Memory B cell (primary cell): ENCODE measurements around the gene ATP2B3.
A peak's percentile ranks its signal among the peaks of the same experiment; 100 is the strongest.

ENCODE experiments used
- ATAC-seq: fragments of 150-1000 bp; cut with Tn5 transposase; 2 replicates; pipeline ENCODE4 v1.10.0; 2021; ENCODE audit warnings: low read depth, mild to moderate bottlenecking, moderate library complexity
- DNase-seq, 2 donors: peaks; one replicate each; pipeline ENCODE4 v3.0.0; 2022; ENCODE audit warnings: low spot score in 2 of 2
- H3K27ac Mint-ChIP-seq: one replicate; pipeline ENCODE4 v1.8.0; 2022; ENCODE audit warnings: mild to moderate bottlenecking, moderate library complexity, mixed read lengths
- H3K27me3 Mint-ChIP-seq: one replicate; pipeline ENCODE4 v1.8.0; 2022; ENCODE audit warnings: mixed read lengths
- H3K36me3 Mint-ChIP-seq: one replicate; pipeline ENCODE4 v1.8.0; 2022; ENCODE audit warnings: mild to moderate bottlenecking, mixed read lengths
- H3K4me1 Mint-ChIP-seq: one replicate; pipeline ENCODE4 v1.8.0; 2022; ENCODE audit warnings: mixed read lengths
- H3K4me3 Mint-ChIP-seq: one replicate; pipeline ENCODE4 v1.8.0; 2022; ENCODE audit warnings: mild to moderate bottlenecking, moderate library complexity, mixed read lengths
- H3K9me3 Mint-ChIP-seq: one replicate; pipeline ENCODE4 v1.8.0; 2022; ENCODE audit warnings: mixed read lengths

ATP2B3 gene

GRCh38 chrX:153544727-153545126 is 27.3 kb downstream of the ATP2B3 start:
- DNase-seq (no peak), ATAC-seq (no peak)
- H3K4me3 Mint-ChIP-seq = no peak overlapping the region
- no peaks in the 10 kb centered on the region for H3K36me3 Mint-ChIP-seq
- no peaks in the 10 kb centered on the region for H3K4me1 Mint-ChIP-seq
- peaks cover 24% of the 10 kb centered on the region for H3K27me3 Mint-ChIP-seq
- H3K27ac Mint-ChIP-seq = no peak overlapping the region
- no peaks in the 10 kb centered on the region for H3K9me3 Mint-ChIP-seq

- peaks cover 18% of the 10 kb centered on the region for H3K27me3 Mint-ChIP-seq
- H3K4me1 Mint-ChIP-seq = no peaks in the 10 kb centered on the region
- DNase-seq = no peak
- no peak overlapping the region for H3K27ac Mint-ChIP-seq
- no peak overlapping the region for H3K4me3 Mint-ChIP-seq
- no peak for ATAC-seq
- no peaks in the 10 kb centered on the region for H3K9me3 Mint-ChIP-seq
- H3K36me3 Mint-ChIP-seq = no peaks in the 10 kb centered on the region
Observed at GRCh38 chrX:153546386-153546785, 28.9 kb downstream of the ATP2B3 start.

- Mint-ChIP-seq H3K36me3 (no peaks in the 10 kb centered on the region), H3K27me3 (peaks cover 18% of the 10 kb centered on the region), H3K4me1 (no peaks in the 10 kb centered on the region), H3K4me3 (no peak overlapping the region), H3K9me3 (no peaks in the 10 kb centered on the region), H3K27ac (no peak overlapping the region)
- ATAC-seq = no peak
- no peak for DNase-seq
Observed at GRCh38 chrX:153547195-153547594, 29.8 kb downstream of the ATP2B3 start.

- no peaks in the 10 kb centered on the region for H3K36me3 Mint-ChIP-seq
- no peak overlapping the region for H3K27ac Mint-ChIP-seq
- peaks cover 3% of the 10 kb centered on the region for H3K4me1 Mint-ChIP-seq
- H3K9me3 Mint-ChIP-seq = no peaks in the 10 kb centered on the region
- no peak for DNase-seq
- ATAC-seq = no peak
- H3K4me3 Mint-ChIP-seq = no peak overlapping the region
- H3K27me3 Mint-ChIP-seq = peaks cover 28% of the 10 kb centered on the region
Observed at GRCh38 chrX:153549231-153549630, 31.8 kb downstream of the ATP2B3 start.

- H3K4me1 Mint-ChIP-seq = peaks cover 3% of the 10 kb centered on the region
- H3K4me3 Mint-ChIP-seq = no peak overlapping the region
- ATAC-seq = no peak
- H3K36me3 Mint-ChIP-seq = no peaks in the 10 kb centered on the region
- no peaks in the 10 kb centered on the region for H3K9me3 Mint-ChIP-seq
- H3K27ac Mint-ChIP-seq = no peak overlapping the region
- peaks cover 25% of the 10 kb centered on the region for H3K27me3 Mint-ChIP-seq
- DNase-seq = no peak
Observed at GRCh38 chrX:153549807-153550206, 32.4 kb downstream of the ATP2B3 start.

GRCh38 chrX:153551135-153551534 is 33.7 kb downstream of the ATP2B3 start:
- Mint-ChIP-seq H3K9me3 (no peaks in the 10 kb centered on the region), H3K27me3 (peaks cover 24% of the 10 kb centered on the region), H3K27ac (no peak overlapping the region), H3K4me1 (peaks cover 3% of the 10 kb centered on the region), H3K36me3 (no peaks in the 10 kb centered on the region), H3K4me3 (no peak overlapping the region)
- no peak for DNase-seq
- ATAC-seq = no peak

GRCh38 chrX:153554519-153555167 is 37.2 kb downstream of the ATP2B3 start:
- H3K27ac Mint-ChIP-seq = no peak overlapping the region
- no peaks in the 10 kb centered on the region for H3K9me3 Mint-ChIP-seq
- no peaks in the 10 kb centered on the region for H3K36me3 Mint-ChIP-seq
- ATAC-seq (peak; percentile 79), DNase-seq (peak; percentile 50 to 57)
- no peak overlapping the region for H3K4me3 Mint-ChIP-seq
- H3K4me1 Mint-ChIP-seq = peaks cover 3% of the 10 kb centered on the region
- H3K27me3 Mint-ChIP-seq = peaks cover 10% of the 10 kb centered on the region

- Mint-ChIP-seq H3K9me3 (no peaks in the 10 kb centered on the region), H3K27ac (no peak overlapping the region), H3K36me3 (no peaks in the 10 kb centered on the region), H3K4me3 (no peak overlapping the region), H3K4me1 (peaks cover 3% of the 10 kb centered on the region), H3K27me3 (peaks cover 12% of the 10 kb centered on the region)
- ATAC-seq (no peak), DNase-seq (no peak)
Observed at GRCh38 chrX:153556767-153557166, 39.3 kb downstream of the ATP2B3 start.

- Mint-ChIP-seq H3K27ac (no peak overlapping the region), H3K4me1 (peaks cover 3% of the 10 kb centered on the region), H3K27me3 (peaks cover 9% of the 10 kb centered on the region), H3K4me3 (no peak overlapping the region), H3K9me3 (no peaks in the 10 kb centered on the region), H3K36me3 (no peaks in the 10 kb centered on the region)
- no peak for DNase-seq
- ATAC-seq = no peak
Observed at GRCh38 chrX:153557618-153558355, 40.3 kb downstream of the ATP2B3 start.

- no peaks in the 10 kb centered on the region for H3K36me3 Mint-ChIP-seq
- ATAC-seq (no peak), DNase-seq (no peak)
- no peaks in the 10 kb centered on the region for H3K9me3 Mint-ChIP-seq
- peaks cover 2% of the 10 kb centered on the region for H3K27me3 Mint-ChIP-seq
- no peak overlapping the region for H3K4me3 Mint-ChIP-seq
- H3K4me1 Mint-ChIP-seq = peaks cover 6% of the 10 kb centered on the region
- H3K27ac Mint-ChIP-seq = no peak overlapping the region
Observed at GRCh38 chrX:153560000-153560399, 42.6 kb downstream of the ATP2B3 start.

GRCh38 chrX:153560466-153560865 is 43.0 kb downstream of the ATP2B3 start:
- no peak overlapping the region for H3K4me3 Mint-ChIP-seq
- DNase-seq (no peak), ATAC-seq (no peak)
- H3K9me3 Mint-ChIP-seq = no peaks in the 10 kb centered on the region
- peaks cover 2% of the 10 kb centered on the region for H3K27me3 Mint-ChIP-seq
- H3K27ac Mint-ChIP-seq = no peak overlapping the region
- H3K36me3 Mint-ChIP-seq = no peaks in the 10 kb centered on the region
- peaks cover 6% of the 10 kb centered on the region for H3K4me1 Mint-ChIP-seq

- Mint-ChIP-seq H3K4me3 (no peak overlapping the region), H3K27me3 (peaks cover 4% of the 10 kb centered on the region), H3K27ac (no peak overlapping the region), H3K9me3 (no peaks in the 10 kb centered on the region), H3K36me3 (no peaks in the 10 kb centered on the region), H3K4me1 (peaks cover 6% of the 10 kb centered on the region)
- DNase-seq (no peak), ATAC-seq (no peak)
Observed at GRCh38 chrX:153561337-153561736, 43.9 kb downstream of the ATP2B3 start.

GRCh38 chrX:153562546-153562945 is 45.1 kb downstream of the ATP2B3 start:
- no peak for ATAC-seq
- H3K9me3 Mint-ChIP-seq = no peaks in the 10 kb centered on the region
- H3K4me3 Mint-ChIP-seq = no peak overlapping the region

GRCh38 chrX:153564047-153564606 is 46.7 kb downstream of the ATP2B3 start:
- H3K9me3 Mint-ChIP-seq = no peaks in the 10 kb centered on the region
- H3K36me3 Mint-ChIP-seq = no peaks in the 10 kb centered on the region
- H3K27me3 Mint-ChIP-seq = peaks cover 4% of the 10 kb centered on the region
- DNase-seq = no peak
- no peak overlapping the region for H3K27ac Mint-ChIP-seq
- no peak for ATAC-seq
- H3K4me3 Mint-ChIP-seq = no peak overlapping the region
- H3K4me1 Mint-ChIP-seq = peaks cover 8% of the 10 kb centered on the region

More at GRCh38 chrX:153562546-153562945, 45.1 kb downstream of the ATP2B3 start:
- Mint-ChIP-seq H3K27me3 (peaks cover 4% of the 10 kb centered on the region), H3K4me1 (peaks cover 6% of the 10 kb centered on the region), H3K36me3 (no peaks in the 10 kb centered on the region), H3K27ac (no peak overlapping the region)
- DNase-seq = no peak
